COR-L47 (cell line): Measurements from ENCODE around the gene MORF4L2.
A peak's percentile ranks its signal among the peaks of the same experiment; 100 is the strongest.

Source experiments
- DNase-seq: peaks from one replicate; lab custom pipeline; 2025; lab: John Stamatoyannopoulos, UW

Gene MORF4L2

GRCh38 chrX:103631145-103631544 is 55.4 kb downstream of the MORF4L2 start:
- no peak for DNase-seq

DNA sequence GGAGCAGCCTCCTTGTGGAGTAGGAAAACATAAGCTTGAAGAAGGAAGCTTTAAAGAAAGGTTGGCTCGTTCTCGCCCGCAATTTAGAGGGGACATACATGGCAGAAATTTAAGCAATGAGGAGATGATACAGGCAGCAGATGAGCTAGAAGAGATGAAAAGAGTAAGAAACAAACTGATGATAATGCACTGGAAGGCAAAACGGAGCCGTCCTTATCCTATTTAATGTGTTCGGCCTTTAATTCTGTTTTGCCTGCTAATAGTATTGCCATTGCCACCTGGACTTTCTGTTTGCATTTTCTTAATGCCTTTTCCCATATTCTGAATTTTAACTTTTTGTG is 56.4 kb downstream of the MORF4L2 start:
- DNase-seq, result no peak

GRCh38 chrX:103629318-103630170 is 57.0 kb downstream of the MORF4L2 start:
- peak; percentile 42 for DNase-seq

DNA sequence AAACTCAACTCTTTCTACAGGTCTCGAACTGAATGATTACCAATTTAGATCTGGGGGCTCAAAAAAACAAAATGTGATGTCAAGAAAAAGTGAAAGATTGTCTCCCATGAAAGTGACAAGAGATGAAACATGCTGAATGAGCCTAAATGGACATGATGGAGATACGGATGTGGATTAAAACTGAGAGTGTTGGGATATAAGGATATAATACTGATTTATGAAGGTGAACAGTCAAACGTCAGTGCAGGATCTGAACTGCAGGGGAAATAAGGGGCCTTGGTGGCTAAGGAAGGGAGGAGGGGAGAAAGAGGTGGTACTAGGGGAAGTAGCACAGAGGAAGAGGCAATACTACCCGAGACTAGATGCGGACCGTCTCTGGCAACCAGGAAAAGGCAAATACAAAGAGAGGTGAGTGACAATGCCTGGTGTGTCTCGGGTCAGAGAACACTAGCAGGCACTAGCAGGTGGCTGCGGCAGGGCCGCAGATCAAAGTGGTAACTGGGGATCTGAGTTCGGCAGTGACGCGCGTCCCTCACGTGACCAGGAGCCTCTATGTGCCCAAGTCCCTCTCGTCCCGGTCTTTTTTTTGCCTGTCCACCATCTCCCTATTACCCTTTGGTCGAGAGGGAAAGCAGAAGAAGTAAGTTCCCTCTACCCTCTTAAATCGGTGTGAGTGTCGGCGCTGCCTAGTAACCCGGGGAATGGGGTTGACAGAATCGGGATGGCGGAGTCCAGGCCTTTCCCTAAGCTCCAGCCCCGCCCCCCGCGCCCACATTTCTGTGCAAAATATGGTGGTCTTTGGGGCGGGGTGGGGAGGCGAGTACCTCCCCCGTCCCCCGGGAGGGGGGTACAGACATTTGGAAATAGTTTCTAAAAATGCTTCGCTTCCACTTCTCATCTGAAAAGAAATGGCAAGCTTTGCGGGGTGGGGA is 57.8 kb downstream of the MORF4L2 start, which contains the start of gene TCEAL1:
Gene TCEAL1 (plus strand): TSS at position 590 of the 932 bp plus-strand sequence. CDS start 942 bp downstream, outside the sequence.
- peak; percentile 11 for DNase-seq

- no peak for DNase-seq
These were observed 59.6 kb downstream of the MORF4L2 start for GRCh38 chrX:103626855-103627254.
